GM23338 (cell line): Measurements from ENCODE around the gene CTDP1.

Source experiments
- CTCF ChIP-seq, 2 experiments: fragments of 200-600 bp in 1 of 2; sonication (generic) in 1 of 2; conservative IDR thresholded peaks; 2 replicates each; pipeline versions ENCODE4 v1.5.1 to v1.6.1; 2016 to 2017; ENCODE audit warnings: antibody characterized with exemption in 2 of 2, low read depth in 2 of 2, mild to moderate bottlenecking in 2 of 2, moderate library complexity in 1 of 2
- EZH2 ChIP-seq: fragments of 200-600 bp; sonication (generic); IDR thresholded peaks from one replicate; pipeline ENCODE4 v1.8.0; 2017; ENCODE audit warnings: antibody characterized with exemption, mild to moderate bottlenecking, low read depth; ENCODE audit not compliant: unreplicated experiment
- ZNF331 ChIP-seq: fragments of 250-450 bp; sonication (Bioruptor Pico); IDR thresholded peaks from 2 replicates; pipeline ENCODE4 v1.5.0; 2020; ENCODE audit warnings: low read depth, mild to moderate bottlenecking, moderate library complexity

DNA sequence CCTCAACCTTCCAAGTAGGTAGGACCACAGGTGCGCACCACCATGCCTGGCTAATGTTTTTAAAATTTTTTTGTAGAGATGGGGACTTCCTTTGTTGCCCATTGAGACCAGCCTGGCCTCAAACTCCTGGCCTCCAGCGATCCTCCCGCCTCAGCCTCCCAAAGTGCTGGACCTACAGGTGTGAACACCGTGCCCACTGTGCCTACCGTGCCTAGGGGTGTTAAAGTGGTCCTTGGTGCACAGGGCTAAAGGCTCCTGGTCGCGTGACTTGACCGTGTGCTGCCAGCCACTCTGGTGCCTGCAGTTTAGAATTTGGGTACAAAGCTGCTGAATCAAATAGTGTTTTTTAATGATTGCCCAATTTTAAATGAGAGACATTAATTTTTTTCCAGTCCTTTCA, 67.1 kb downstream of the CTDP1 start:
- TF ChIP-seq CTCF (conservative IDR thresholded peaks at IDR 0.05; ENCODE audit: low read depth in 2 of 2) (no peak), EZH2 (no peak), ZNF331 (CRISPR knock-in tag) (no peak)
